K562 (cell line): Measurements from ENCODE around the gene ADD1. TPM values are rescaled to one million over a fixed set of nuclear protein-coding genes. Genes with fewer than 3 reads are reported as not detected.

Experiments
- DMBX1 ChIP-seq: fragments of 250-450 bp; sonication (Bioruptor Pico); IDR thresholded peaks from 2 replicates; pipeline ENCODE4 v1.8.0; 2022; ENCODE audit warnings: inconsistent platforms, mild to moderate bottlenecking, moderate library complexity, borderline replicate concordance
- EZH2 ChIP-seq: IDR thresholded peaks from 2 replicates; pipeline ENCODE4 v1.6.1; 2012; ENCODE audit warnings: low read depth, mild to moderate bottlenecking, inconsistent platforms, low read length, borderline replicate concordance
- GABPB2 ChIP-seq: fragments of 250-450 bp; sonication (Bioruptor Pico); conservative IDR thresholded peaks from 2 replicates; pipeline ENCODE4 v1.5.1; 2021; ENCODE audit warnings: mild to moderate bottlenecking
- HDAC3 ChIP-seq: fragments of 450-650 bp; IDR thresholded peaks from 2 replicates; pipeline ENCODE4 v1.6.1; 2018; ENCODE audit warnings: borderline replicate concordance, mild to moderate bottlenecking, moderate library complexity; ENCODE audit not compliant: partially characterized antibody
- KLF1 ChIP-seq: fragments of 450-650 bp; IDR thresholded peaks from 2 replicates; pipeline ENCODE4 v1.6.1; 2016; ENCODE audit warnings: missing genetic modification characterization, missing compliant biosample characterization
- KLF6 ChIP-seq: fragments of 250-450 bp; sonication (Bioruptor Pico); IDR thresholded peaks from 2 replicates; pipeline ENCODE4 v1.4.0; 2020; ENCODE audit warnings: mild to moderate bottlenecking, moderate library complexity, borderline replicate concordance
- NR2F6 ChIP-seq: fragments of 450-650 bp; formaldehyde crosslinking; IDR thresholded peaks from 2 replicates; pipeline ENCODE4 v1.4.0; 2020; ENCODE audit warnings: mild to moderate bottlenecking
- POLR2A ChIP-seq: fragments of 450-650 bp; conservative IDR thresholded peaks from 2 replicates; pipeline ENCODE4 v1.6.1; 2016
- POLR2B ChIP-seq: fragments of 450-650 bp; IDR thresholded peaks from 2 replicates; pipeline ENCODE4 v1.6.1; 2018; ENCODE audit warnings: low read depth; ENCODE audit not compliant: partially characterized antibody
- POLR2G ChIP-seq: fragments of 200-400 bp; formaldehyde crosslinking; IDR thresholded peaks from 2 replicates; pipeline ENCODE4 v1.6.1; 2017; ENCODE audit warnings: low read depth, mild to moderate bottlenecking, antibody characterized with exemption, low read length, moderate library complexity
- PYGO2 ChIP-seq: fragments of 450-650 bp; IDR thresholded peaks from 2 replicates; pipeline ENCODE4 v1.6.1; 2016; ENCODE audit warnings: mild to moderate bottlenecking, missing genetic modification characterization, moderate library complexity, missing compliant biosample characterization
- SRSF1 ChIP-seq: fragments of 200-400 bp; formaldehyde crosslinking; IDR thresholded peaks from 2 replicates; pipeline ENCODE4 v1.6.1; 2017; ENCODE audit warnings: mild to moderate bottlenecking, low read depth, low read length, moderate library complexity
- TAF1 ChIP-seq: IDR thresholded peaks from 2 replicates; pipeline ENCODE4 v1.6.1; 2011; ENCODE audit warnings: mild to moderate bottlenecking, low read length, moderate library complexity; ENCODE audit not compliant: insufficient read depth, control insufficient read depth, severe bottlenecking; ENCODE audit errors: extremely low read depth
- WHSC1 ChIP-seq: IDR thresholded peaks from one replicate; pipeline ENCODE4 v1.6.1; 2012; ENCODE audit warnings: low read length, control low read depth, inconsistent platforms
- YBX1 ChIP-seq: fragments of 450-650 bp; IDR thresholded peaks from 2 replicates; pipeline ENCODE4 v1.7.1; 2016; ENCODE audit warnings: mild to moderate bottlenecking
- ZNF175 ChIP-seq: fragments of 200-800 bp; sonication (Bioruptor generic); IDR thresholded peaks from 2 replicates; pipeline ENCODE4 v1.6.1; 2016; ENCODE audit warnings: low read depth, mild to moderate bottlenecking, missing genetic modification characterization, missing compliant biosample characterization
- ZNF239 ChIP-seq: fragments of 250-450 bp; sonication (Bioruptor Pico); IDR thresholded peaks from 2 replicates; pipeline ENCODE4 v1.4.0; 2020; ENCODE audit warnings: mild to moderate bottlenecking
- ZNF263 ChIP-seq: sonication (generic); formaldehyde crosslinking; IDR thresholded peaks from 2 replicates; pipeline ENCODE4 v1.8.0; 2022; ENCODE audit warnings: mild to moderate bottlenecking, missing genetic modification reagents, borderline replicate concordance
- ZNF436 ChIP-seq: fragments of 250-450, 450-650 bp; sonication (Bioruptor Pico); formaldehyde crosslinking; IDR thresholded peaks from 2 replicates; pipeline ENCODE4 v1.7.0; 2020; ENCODE audit warnings: mild to moderate bottlenecking
- ZNF511 ChIP-seq: sonication (generic); formaldehyde crosslinking; IDR thresholded peaks from 2 replicates; pipeline ENCODE4 v1.8.0; 2022; ENCODE audit warnings: mild to moderate bottlenecking, missing genetic modification reagents
- polyA plus RNA-seq, 8 experiments: library from polyadenylated mRNA; depleted of rRNA in 4 of 8; stranded (reverse) in 5 of 8; unstranded in 3 of 8; fragments of >200 nt; fragmentation: Nextera tagmentation in 2 of 8; fragmentation: Illumina TruSeq in 1 of 8; extraction: Ambion mirVana in 2 of 8; extraction: Trizol in 1 of 8; gene quantifications; 2 replicates each; pipeline versions ENCODE4 v1.2.1 to v1.2.3, GENCODE V29; 2011 to 2014; ENCODE audit warnings: inconsistent platforms in 1 of 8, missing spikeins in 1 of 8
- total RNA-seq, 7 experiments: library from RNA; depleted of rRNA in 6 of 7; stranded (reverse); fragments of >200 nt in 6 of 7; fragmentation: Illumina TruSeq in 2 of 7; extraction: Trizol in 2 of 7; gene quantifications; 2 replicates each; pipeline versions ENCODE4 v1.2.1 to v1.2.3, GENCODE V29; 2011 to 2021; ENCODE audit warnings: low replicate concordance in 1 of 7
- TF ChIP-seq, protein P1 (sequence below): sonication (generic); formaldehyde crosslinking; IDR thresholded peaks from 2 replicates; pipeline ENCODE4 v1.9.0; 2022; ENCODE audit warnings: mild to moderate bottlenecking, missing genetic modification reagents
- TF ChIP-seq, protein P2 (sequence below): fragments of 200-800 bp; sonication (Bioruptor generic); IDR thresholded peaks from 2 replicates; pipeline ENCODE4 v1.6.1; 2017; ENCODE audit warnings: missing genetic modification characterization, missing compliant biosample characterization
- TF ChIP-seq, protein P3 (sequence below): fragments of 450-650 bp; IDR thresholded peaks from 2 replicates; pipeline ENCODE4 v1.6.1; 2018; ENCODE audit warnings: mild to moderate bottlenecking, low read depth; ENCODE audit not compliant: partially characterized antibody

The ADD1 gene
- total and polyA plus RNA-seq, 9 of the 15 experiments (the other 6 are each of a cell fraction or from before 2014, with no cell fraction given), result 17.5 to 153 (median 74.0) TPM

DNA sequence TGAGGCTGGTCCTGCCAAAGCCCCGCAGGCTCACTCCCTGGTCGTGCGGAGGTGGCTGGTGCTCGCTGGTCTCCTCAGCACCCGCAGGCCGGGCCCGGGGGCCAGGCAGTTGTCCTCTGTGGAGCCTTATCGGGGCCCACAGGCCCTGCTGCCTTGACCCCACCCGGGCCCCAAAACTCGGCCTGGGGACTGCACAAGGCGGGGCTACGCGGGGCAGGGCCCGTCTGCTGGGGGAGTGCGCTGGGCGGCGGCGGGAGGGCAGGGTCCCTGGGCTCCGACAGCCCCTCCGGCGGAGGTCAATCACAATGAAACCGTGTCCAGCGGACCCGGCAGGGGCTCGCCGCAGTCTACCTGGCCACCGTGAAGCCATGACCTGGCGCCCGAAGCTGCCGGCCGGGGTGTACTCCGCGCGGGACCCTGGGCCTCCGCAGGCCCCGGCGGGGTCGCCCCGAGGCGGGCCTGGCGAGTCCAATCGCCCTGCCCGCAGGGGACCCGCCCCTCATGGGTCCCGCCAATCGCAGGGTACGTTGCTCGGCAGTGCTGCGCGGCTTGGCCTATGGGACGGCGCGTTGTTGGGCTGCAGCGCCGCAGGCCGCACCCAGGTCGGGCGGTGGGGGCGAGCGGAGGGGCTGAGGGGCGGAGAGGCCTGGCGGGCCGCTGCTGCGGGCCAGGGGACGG lies at the start of gene ADD1 (continued):
- TF ChIP-seq HDAC3 (no peak), KLF6 (CRISPR knock-in tag) (peak; percentile 13; the same call in 1 of the 2 replicates), TAF1 (peak; percentile 36), KLF1 (tag) (peak; percentile 64; the same call in 1 of the 2 replicates), ZNF436 (CRISPR knock-in tag) (no peak), WHSC1 (no peak), ZNF175 (no peak), ZNF511 (CRISPR knock-in tag) (no peak), NR2F6 (CRISPR knock-in tag) (no peak), EZH2 (no peak), DMBX1 (no peak), YBX1 (no peak), SRSF1 (no peak), PYGO2 (tag) (no peak), ZNF263 (CRISPR knock-in tag) (no peak; the same call in 1 of the 2 replicates), POLR2A (peak; percentile 87), GABPB2 (CRISPR knock-in tag) (no peak), POLR2B (peak; percentile 74), POLR2G (peak; percentile 93), ZNF239 (CRISPR knock-in tag) (no peak)
- TF ChIP-seq, protein P1, sequence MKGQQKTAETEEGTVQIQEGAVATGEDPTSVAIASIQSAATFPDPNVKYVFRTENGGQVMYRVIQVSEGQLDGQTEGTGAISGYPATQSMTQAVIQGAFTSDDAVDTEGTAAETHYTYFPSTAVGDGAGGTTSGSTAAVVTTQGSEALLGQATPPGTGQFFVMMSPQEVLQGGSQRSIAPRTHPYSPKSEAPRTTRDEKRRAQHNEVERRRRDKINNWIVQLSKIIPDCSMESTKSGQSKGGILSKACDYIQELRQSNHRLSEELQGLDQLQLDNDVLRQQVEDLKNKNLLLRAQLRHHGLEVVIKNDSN, result no peak
- TF ChIP-seq, protein P2, sequence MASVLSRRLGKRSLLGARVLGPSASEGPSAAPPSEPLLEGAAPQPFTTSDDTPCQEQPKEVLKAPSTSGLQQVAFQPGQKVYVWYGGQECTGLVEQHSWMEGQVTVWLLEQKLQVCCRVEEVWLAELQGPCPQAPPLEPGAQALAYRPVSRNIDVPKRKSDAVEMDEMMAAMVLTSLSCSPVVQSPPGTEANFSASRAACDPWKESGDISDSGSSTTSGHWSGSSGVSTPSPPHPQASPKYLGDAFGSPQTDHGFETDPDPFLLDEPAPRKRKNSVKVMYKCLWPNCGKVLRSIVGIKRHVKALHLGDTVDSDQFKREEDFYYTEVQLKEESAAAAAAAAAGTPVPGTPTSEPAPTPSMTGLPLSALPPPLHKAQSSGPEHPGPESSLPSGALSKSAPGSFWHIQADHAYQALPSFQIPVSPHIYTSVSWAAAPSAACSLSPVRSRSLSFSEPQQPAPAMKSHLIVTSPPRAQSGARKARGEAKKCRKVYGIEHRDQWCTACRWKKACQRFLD (CRISPR knock-in tag), result peak; percentile 67; the same call in 1 of the 2 replicates
- TF ChIP-seq, protein P3, sequence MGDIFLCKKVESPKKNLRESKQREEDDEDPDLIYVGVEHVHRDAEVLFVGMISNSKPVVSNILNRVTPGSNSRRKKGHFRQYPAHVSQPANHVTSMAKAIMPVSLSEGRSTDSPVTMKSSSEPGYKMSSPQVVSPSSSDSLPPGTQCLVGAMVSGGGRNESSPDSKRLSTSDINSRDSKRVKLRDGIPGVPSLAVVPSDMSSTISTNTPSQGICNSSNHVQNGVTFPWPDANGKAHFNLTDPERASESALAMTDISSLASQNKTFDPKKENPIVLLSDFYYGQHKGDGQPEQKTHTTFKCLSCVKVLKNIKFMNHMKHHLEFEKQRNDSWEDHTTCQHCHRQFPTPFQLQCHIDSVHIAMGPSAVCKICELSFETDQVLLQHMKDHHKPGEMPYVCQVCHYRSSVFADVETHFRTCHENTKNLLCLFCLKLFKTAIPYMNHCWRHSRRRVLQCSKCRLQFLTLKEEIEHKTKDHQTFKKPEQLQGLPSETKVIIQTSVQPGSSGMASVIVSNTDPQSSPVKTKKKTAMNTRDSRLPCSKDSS, result no peak
